Stimulated activated CD8-positive, alpha-beta memory T cell treated with anti-CD3 and anti-CD28 coated beads, Interleukin-7, amount 100 ng/mL, for 1 hour (primary cell): ENCODE measurements around the gene TMEM272.

Experiments used
- DNase-seq, 2 donors: peaks; one replicate each; pipeline ENCODE4 v3.0.0-alpha.2; 2020; ENCODE audit warnings: low read depth in 2 of 2

Gene TMEM272, protein sequence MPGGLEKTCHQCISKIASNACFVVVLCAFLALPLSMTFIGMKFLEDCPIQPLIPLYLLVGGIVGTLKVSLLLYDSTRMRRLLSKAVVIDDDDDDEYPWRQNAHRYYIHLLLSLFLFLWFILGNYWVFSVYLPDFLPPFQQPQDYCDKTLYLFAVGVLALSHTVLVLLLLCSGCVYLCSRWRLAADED

DNA sequence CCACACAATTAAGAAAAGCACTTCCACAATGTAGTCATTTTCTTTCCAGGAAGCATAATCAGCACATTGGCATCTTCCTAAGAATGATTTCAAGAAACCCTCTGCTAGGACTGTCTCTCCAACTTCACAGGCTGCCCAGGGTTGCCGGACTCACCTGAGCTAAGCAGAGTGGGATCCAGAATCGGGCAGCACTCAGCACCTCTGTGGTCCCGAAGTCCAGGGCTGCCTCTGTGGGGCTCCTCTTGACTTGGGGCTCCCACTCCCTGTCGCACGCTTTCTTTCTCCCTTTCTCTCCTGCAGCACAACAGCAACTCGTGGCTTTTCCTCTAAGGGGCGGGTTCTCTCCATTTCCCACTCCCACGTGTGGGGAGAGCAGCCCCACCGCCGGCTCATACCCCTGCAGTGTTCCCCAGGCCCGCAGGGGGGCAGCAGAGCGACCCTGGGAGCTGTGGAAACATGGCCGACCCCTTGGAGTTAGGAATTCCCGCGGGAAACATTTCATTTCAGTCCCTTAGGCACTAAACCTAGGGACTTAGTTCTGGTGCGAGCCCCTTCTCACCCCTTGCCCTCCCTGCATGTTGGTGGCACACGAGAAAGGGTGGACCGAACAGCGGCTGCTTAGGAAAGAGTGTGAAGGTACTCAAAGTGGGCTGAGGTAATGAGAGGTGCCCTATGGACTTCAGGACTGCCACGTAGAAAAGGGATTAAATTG, at the start of gene TMEM272:
Gene TMEM272 (minus strand): TSS at position 316 of the 712 bp plus-strand sequence. CDS start 6,647 bp downstream, outside the sequence.
- peak in 1 of 2 donors; percentile 25 for DNase-seq

DNA sequence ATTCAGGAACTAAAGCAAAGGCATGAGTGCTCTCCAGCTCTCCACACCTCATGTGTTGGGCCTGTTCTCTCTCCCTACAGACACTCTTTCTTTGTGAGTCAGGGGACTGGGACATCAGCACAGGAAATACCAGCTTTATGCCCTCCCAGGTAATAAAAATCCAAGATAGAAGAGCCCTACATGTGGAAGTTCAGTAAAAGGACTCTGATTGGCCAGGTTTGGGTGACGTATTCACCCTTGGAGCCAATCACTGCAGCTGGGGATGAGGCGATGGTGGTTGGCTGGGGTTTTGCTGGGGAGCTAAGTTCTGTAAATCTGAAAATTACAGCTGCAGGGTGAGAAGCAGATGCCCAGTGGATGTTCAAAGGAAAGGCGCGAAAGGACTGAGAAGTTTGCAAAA, 49.3 kb upstream of the TMEM272 start:
- DNase-seq = no peak

DNA sequence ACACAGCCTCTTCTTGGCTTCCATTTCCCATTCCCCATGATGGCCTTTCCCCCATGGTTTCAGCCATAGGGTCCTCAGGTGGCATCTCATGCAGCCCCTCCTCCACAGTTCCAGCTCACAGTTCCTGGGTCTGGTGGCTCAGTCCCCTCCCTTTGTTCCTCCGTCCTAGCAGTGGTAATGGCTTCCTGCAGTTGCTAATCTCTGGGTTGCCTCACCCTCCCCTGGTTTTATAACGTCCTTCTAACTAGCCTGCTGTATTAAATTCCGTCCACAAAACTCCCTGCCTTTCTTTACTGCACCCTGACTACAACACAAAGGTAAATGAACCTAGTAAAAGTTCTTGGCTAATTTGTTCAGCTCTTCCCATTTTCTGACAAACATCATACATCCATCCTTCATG, 47.7 kb upstream of the TMEM272 start:
- no peak for DNase-seq

DNA sequence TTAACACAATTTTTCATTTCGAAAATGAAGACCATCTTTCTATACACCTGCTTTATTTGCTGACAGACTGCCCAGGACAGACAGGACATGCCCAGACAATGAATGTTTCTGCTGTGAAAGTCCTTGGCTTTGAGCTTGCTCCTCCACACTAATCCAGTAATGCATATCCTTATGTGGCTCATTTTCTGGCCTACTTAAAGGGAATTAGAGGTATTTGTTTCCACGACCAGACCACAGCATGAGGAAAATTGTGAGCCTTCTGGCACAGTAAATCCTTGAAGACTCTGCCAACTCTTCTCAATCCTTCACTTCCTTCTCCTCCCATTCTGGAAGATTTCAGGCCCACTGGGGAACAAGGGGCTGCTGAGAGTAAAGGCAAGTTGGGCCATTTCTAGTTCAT, 42.5 kb upstream of the TMEM272 start:
- no peak for DNase-seq

DNA sequence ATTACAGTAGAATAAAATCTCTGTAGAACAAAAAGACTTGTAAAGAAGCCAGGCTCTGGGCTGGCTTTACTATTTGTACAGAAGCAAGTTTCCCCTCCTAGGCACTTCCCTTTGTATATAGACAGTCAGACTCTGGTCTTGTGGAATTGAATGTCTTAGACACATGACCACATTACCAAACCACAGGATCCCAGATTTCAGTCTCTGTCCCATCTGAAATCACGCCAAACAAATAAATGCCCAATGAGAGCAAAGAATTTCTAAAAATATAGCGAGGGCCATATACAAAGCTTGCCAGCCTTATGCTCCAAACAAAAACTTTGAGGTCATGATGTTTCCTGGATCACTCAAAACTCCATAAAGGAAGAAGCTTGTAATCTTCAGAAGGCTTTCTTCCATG, 40.7 kb upstream of the TMEM272 start:
- DNase-seq = no peak

DNA sequence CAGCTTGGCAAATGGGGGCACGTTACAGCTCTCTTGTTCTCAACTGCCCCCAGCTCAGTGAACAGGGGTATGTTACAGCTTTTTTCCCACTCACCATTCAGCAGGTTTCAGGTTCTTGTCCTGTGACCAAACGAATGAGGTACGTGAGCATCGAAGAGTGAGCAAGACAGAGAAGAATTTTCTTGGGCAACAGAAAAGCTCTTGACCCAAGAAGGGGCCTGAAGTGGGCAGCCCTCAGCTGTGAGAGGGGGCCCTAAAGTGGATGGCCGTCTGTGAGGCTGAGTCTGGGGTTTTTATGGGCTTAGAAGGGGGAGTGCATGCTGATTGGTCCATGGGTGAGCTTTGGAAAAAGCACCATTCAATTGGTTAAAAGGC, 38.2 kb upstream of the TMEM272 start:
- no peak for DNase-seq

DNA sequence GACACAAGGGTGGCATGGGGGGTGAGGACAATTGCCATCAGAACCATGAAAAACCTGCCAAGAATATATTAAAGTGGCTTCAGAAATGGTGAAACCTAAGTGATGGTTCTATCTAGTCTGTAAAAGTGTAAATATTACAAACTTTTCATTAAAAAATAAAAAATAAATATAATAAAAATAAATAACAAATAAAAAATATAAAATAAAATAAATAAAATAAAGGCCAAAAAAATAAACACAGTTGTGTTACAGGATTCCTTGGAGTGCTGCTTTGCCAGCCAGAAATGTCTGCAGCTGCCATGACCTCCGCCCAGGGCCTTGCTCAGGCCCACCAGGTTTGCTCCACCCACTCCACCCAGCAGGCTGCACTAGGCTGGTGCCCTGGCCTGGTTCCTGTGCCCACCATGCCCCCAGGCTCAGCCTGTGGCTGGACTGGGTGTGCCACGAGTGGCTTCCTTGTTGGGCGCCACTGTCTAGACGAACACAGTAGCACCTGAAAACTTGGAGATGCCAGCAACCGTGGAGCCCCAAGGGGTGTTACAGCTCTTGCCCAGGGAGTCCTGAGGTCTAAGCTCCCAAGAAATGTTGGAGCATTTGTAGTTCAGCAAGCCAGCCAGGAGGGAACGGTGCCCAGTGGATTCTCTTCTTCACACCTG, 37.7 kb upstream of the TMEM272 start:
- no peak for DNase-seq

DNA sequence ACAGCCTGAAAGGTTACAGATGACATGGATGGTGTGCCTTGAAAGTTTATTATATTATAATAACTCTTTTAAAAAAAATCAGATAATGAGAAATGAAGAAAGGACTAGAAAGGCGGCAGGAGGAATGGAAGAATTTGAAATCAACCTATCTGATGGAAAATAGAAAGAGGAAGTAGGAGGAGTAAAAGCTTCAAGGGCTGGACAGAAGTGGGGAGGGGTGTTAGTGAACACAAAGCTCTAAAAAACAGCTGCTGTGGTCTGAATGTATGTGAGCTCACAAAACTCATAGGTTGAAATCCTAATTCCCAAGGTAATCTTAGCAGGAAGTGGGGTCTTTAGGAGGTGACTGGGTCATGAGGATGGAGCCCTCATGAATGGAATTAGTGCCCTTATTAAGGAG, 36.3 kb upstream of the TMEM272 start:
- no peak for DNase-seq

DNA sequence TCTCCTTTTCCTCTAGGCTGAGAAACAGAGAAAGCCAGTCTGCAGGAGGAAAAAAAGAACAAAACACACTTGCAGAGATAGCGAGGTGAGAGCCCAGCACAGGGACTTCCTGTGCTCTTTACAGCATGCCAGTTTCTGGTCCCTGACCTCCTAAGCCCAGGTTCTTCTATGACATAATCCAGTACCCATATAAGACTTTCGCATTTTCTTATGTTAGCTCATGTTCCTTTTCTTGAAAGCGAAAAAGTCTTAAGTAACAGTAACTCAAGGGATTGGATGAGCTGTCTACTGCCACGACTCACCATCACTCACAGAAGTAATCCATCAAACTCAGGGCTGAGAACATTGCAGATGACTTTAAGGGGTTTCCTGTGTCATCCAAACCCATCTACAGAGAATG, 34.2 kb upstream of the TMEM272 start:
- DNase-seq = no peak

DNA sequence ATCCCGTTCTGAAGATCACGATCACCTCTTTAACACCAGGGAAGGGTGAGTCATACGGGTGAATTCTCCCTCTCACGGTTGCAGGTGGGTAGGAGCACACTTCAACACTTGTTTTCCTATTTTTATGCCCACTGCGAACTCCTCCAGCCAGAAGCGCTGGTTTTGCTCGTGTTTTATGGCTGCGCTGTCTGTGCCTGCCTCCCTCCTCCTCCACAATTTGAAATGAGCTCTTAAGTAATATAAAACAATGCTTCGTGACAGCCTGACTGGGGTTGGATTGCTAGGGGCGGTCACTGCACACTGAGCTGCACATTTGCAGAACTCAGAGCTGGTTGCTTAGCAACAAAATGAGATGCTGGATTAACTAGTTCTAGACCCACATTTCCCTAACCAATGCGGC, 29.7 kb upstream of the TMEM272 start:
- DNase-seq = no peak

DNA sequence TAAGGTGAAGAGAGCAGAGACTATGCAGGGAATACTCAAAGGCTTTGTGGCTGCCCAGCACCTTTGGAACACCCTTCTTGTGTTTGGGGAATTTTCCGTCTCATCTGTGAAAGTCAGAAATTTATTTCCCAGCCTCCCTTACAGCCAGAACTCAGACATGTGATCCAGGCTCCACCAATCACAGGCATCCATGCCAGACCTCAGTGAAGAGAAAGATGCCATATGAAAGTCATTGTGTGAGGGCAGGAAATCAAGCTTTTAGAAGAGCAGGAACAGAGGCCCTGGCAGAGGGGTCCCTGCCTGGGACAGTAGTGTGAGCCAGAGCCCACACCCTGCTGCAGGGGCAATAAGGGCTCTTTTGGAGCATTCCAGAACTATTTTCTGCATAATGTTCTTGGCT, 28.9 kb upstream of the TMEM272 start:
- DNase-seq = no peak

DNA sequence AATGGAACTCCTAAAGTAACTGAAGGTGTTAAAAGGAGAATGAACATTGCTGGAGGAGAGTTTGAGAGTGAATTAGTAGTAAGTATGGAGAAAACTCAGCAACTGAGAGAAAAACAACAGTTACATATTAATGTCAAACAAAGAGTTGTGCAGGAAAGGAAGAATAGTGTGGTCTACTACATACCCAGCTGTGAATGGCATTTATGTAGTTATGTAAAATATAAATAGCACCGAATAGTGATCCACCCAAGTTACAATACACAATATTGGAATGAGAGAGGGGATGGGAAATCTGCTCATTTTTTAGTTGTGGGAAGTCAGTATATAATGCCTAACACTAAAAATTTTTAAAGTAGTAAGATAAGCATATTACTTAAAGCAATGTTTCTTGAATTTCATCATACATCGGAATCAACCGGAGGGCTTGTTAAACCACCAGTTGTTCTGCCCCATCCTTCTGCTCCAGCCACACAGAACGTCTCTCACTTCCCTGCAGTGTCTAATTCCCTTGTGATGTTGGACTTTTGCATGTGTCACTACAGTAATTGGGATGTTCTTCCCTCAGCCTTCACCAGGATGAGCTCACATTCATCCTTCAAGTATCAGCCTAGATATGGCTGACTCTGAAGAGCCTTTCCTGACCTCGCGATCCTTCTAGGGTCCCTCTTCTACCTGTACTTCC, 28.3 kb upstream of the TMEM272 start:
- no peak for DNase-seq

DNA sequence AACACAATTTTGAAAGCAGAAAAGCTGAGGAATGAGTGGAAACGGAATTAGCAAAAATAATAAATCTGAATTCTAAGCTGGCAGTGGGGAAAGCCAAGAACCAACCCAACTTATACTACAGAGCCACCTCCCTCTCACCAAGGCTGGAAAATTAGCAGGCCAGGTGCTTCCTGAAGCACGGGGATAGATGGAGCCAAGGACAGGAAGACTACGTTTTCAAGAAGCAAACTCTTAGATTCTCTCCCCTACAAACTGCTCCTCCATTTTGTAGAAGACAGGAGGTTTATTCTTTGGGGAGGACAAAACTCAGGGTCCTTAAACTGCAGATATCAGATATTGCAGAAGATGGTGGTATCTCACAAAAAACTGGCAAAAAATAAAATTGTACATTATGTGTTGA, 25.6 kb upstream of the TMEM272 start:
- no peak for DNase-seq

DNA sequence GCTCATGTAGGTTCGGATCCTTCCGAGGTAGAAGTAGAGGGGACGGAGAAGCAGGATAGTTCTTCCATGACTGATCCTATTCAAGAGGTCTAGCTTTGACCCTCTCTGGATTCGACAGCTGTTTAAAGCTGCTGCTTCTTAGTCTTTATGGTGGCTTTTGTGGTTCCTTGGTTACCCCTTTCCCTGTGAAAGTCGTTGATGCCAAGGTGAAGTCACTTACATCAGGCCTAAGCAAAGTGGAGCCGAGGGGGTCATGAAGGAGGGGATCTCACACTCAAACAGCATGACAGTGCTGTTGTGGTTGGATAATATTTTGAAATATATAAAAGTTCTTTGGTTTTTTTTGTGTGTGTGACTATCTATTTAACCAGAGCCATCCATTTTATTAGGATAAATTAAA, 24.9 kb upstream of the TMEM272 start:
- DNase-seq = no peak

DNA sequence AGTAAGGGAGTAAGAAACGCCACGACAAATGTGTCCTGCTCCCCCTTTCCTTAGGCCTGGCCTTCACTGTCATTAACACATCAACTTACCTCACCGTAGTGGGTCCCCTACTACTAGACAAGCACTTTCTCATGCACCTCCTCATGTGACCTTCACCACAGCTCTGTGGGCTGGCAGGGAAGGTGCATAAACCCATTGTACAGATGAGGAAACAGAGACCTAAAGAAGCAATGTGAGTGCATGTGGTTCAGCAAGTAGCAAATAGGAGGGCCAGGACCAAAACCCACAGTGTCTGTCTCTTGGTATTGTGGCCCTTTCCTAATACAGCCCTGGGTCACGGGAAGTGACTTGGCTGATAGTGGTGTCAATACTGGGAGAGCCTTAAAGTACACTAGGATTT, 22.1 kb upstream of the TMEM272 start:
- DNase-seq = no peak

DNA sequence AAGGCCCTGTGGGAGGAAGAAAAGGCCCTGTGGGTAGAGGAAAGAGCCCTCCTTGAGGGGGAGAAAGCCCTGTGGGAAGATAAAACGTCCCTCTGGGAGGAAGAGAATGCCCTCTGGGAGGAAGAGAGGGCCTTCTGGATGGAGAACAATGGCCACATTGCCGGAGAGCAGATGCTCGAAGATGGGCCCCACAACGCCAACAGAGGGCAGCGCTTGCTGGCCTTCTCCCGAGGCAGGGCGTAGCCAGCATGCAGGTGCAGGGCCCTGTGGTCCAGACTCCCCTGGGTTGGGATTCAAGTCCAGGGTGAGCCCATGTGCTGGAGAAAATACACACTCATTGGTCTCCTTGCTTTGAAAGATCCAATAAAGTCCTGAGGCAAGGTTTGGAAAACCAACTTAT, 20.9 kb upstream of the TMEM272 start:
- DNase-seq = no peak

DNA sequence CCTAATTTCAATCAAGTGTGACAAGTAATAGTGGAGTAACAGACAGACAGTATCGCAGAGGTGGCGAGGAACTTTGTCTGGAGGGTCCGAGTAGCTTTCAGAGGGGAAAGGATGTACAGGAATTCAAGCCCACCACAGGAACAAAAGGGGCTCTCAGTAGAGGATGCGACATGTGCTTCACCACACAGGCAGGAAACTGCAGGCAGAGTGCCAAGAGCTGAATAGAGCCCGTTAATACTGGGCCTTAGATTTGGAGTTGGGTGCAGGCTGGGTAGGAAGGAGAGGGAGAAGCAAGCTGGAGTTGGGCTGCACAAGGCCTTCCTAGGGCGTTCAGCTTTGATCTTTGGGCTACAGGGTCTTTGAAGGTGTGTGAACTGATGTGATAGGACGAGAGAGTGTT, 18.0 kb upstream of the TMEM272 start:
- DNase-seq = no peak

DNA sequence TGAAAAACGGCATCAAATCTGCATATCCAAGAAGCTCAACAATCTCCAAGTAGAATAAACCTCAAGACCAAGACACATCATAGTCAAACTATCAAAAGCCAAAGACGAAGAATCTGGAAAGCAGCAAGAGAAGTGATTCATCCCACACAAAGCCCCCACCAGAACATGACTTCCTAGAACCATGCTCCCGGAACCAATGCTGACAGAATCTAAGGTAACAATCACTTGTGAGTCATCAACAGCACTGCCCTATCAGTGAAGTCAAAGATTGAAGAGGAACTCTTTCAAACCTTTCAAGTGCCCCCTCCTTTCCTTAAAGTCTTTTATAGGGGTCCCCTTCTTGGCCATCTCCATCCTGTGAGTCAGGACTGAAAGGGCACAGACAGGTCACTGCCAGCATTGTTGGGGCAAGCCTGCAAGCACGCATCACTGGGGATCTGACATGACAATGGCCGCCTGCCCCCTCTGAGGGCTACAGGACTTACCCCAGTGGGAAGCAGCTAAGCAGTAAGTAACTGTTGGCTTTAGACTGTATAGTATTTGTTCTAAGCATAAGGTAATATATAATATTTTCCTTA, 16.8 kb upstream of the TMEM272 start, which contains the start of gene CCDC70:
Gene CCDC70 (plus strand): TSS at position 247 of the 578 bp plus-strand sequence. CDS start 3,443 bp downstream, outside the sequence.
- DNase-seq = no peak

DNA sequence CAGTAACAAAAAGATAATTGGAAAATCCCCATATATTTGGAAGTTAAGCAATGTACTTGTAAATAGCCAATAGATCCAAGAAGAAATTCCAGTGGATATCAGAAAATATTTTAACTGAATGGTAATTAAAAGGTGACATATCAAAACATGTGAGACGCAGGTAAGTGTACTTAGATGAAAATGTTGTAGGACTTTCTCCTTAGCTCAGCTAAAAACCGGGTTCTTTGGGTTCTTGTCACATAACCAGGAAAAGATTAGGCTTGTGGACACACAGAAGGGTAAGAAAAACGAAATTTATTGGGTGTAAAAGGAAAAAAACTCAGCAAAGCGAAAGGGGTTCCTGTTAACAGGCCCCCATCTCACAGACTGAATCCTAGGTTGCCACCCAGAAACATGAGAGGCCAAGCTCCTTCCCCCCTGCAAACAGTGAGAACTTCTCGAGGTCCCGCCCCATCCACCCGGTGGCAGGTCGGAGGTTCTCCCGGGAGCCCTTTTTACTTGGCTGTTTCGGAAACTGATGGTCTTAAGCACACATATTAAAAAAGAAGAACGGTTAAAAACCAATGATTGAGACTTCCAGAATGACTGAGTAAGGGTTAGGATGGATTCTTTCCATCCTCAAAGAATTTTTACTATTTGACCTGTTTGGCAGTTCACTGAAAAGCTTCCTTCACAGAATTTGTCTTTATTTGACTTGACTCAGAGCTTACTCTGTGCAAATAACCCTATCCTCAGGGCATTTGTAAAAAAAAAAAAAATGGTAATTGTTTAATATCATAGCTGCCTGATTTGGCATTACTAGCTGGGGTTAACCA, 13.7 kb upstream of the TMEM272 start:
- DNase-seq = no peak

DNA sequence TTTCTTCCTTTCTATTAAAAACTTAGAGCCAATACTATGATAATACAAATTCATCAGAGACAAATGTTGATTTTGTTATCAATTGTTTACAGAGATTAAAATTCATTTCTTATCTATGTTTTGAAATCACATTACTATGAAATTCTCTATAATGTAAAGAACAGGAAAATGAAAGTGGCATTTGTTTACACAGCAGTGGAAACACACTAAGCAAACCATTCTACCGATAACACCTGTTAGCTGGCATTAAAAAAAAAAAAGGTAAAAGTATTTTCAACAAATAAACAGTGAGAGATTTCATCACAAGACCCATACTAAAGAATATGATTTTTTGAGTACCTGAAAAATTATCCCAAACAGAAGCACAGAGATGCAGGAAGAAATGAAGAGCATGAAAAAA, 12.0 kb upstream of the TMEM272 start:
- DNase-seq = no peak

DNA sequence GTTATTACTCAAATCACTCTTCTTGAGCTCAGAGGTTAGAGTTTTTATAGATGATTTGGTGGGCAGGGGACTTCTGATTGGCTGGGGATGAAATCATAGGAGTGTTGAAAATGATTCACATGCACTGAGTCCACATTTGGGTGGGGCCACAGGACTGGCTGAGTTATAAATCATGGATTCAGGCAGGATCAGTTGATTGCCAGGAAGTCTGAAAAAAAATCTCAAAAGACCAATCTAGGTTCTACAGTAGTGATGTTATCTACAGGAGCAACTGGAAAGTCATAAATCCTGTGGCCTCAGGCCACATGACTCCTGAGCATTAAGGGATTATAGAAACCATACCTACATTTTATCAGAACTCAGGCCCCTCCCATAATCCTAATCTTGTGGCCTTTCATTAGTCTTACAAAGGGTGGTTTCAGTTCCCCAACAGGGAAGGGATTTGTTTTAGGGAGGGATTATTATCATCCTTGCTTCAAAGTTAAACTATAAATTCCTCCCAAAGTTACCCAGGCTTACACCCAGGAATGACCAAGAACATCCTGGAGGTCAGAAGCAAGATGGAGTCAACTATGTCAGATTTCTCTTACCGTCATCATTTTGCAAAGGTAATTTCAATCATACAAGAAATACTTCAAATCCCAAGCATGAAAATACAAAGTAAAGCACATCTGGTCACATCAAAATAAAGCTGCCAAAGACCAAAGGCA, 11.2 kb upstream of the TMEM272 start:
- DNase-seq = no peak
